ENCODE data around the gene OR9Q1.
A peak's percentile ranks its signal among the peaks of the same experiment; 100 is the strongest.

The OR9Q1 gene

GRCh38 chr11:58023435-58023931 is at the start of gene OR9Q1:
TSS of gene OR9Q1 (plus strand) at chr11:58023881. CDS start at chr11:58179445, 155,564 bp downstream.
- no peak for DNase-seq (ENCODE audit: low read depth)
- H3K4me3 ChIP-seq (ENCODE audit: low read length) = no peak within 1 kb of the TSS
- no peak for TF ChIP-seq CTCF (IDR thresholded peaks at IDR 0.05; ENCODE audit: insufficient read depth, low read depth, low read length, missing control alignments)

- no peak for TF ChIP-seq CTCF (IDR thresholded peaks at IDR 0.05; ENCODE audit: insufficient read depth, low read depth, low read length, missing control alignments)
- H3K4me3 ChIP-seq (ENCODE audit: low read length) = no peak overlapping the region
- DNase-seq (ENCODE audit: low read depth) = no peak
Measured at GRCh38 chr11:57974132-57974531, 49.5 kb upstream of the OR9Q1 start.

GRCh38 chr11:57974848-57975601 is 48.7 kb upstream of the OR9Q1 start:
- TF ChIP-seq CTCF (IDR thresholded peaks at IDR 0.05; ENCODE audit: insufficient read depth, low read depth, low read length, missing control alignments) = no peak
- DNase-seq (ENCODE audit: low read depth) = no peak
- no peak overlapping the region for H3K4me3 ChIP-seq (ENCODE audit: low read length)

- no peak overlapping the region for H3K4me3 ChIP-seq (ENCODE audit: low read length)
- DNase-seq (ENCODE audit: low read depth) = no peak
- no peak for TF ChIP-seq CTCF (IDR thresholded peaks at IDR 0.05; ENCODE audit: insufficient read depth, low read depth, low read length, missing control alignments)
Measured at GRCh38 chr11:57977709-57978108, 46.0 kb upstream of the OR9Q1 start.

- TF ChIP-seq CTCF (IDR thresholded peaks at IDR 0.05; ENCODE audit: insufficient read depth, low read depth, low read length, missing control alignments) = no peak
- H3K4me3 ChIP-seq (ENCODE audit: low read length) = no peak overlapping the region
- DNase-seq (ENCODE audit: low read depth) = peak; percentile 17
Measured at GRCh38 chr11:57978686-57979531, 44.8 kb upstream of the OR9Q1 start.

GRCh38 chr11:57979532-57980079 is 44.1 kb upstream of the OR9Q1 start:
- DNase-seq (ENCODE audit: low read depth) = no peak
- no peak for TF ChIP-seq CTCF (IDR thresholded peaks at IDR 0.05; ENCODE audit: insufficient read depth, low read depth, low read length, missing control alignments)
- no peak overlapping the region for H3K4me3 ChIP-seq (ENCODE audit: low read length)

Measured in epithelial cell of esophagus (primary cell).